Subcutaneous adipose tissue (tissue), 4 donors: ENCODE data around the gene GTF3C4. TPM values are rescaled to one million over a fixed set of nuclear protein-coding genes. Genes with fewer than 3 reads are reported as not detected.

Experiments
- CTCF ChIP-seq: fragments of 450-650 bp; IDR thresholded peaks from one replicate; pipeline ENCODE4 v1.5.1; 2016; ENCODE audit warnings: low read depth, mild to moderate bottlenecking, control low read depth, antibody characterized with exemption, moderate library complexity
- total RNA-seq, 4 donors: library from RNA; depleted of rRNA; stranded (reverse); fragments of >200 nt; gene quantifications; one replicate each; pipeline ENCODE4 v1.1.0, GENCODE V29; 2016

Gene GTF3C4
- total RNA-seq, 4 donors from 2014 or later, result 9.5 to 11.4 (median 9.6) TPM

GRCh38 chr9:132673355-132673754 is 3.1 kb downstream of the GTF3C4 start:
- TF ChIP-seq CTCF, result no peak

GRCh38 chr9:132674485-132674884 is 4.2 kb downstream of the GTF3C4 start:
- no peak for TF ChIP-seq CTCF

GRCh38 chr9:132677976-132678375 is 7.7 kb downstream of the GTF3C4 start:
- TF ChIP-seq CTCF, result no peak

- TF ChIP-seq CTCF, result no peak
Observed at GRCh38 chr9:132679946-132680625, 9.8 kb downstream of the GTF3C4 start.

- no peak for TF ChIP-seq CTCF
Observed at GRCh38 chr9:132681561-132681960, 11.3 kb downstream of the GTF3C4 start.

GRCh38 chr9:132683873-132684272 is 13.6 kb downstream of the GTF3C4 start:
- TF ChIP-seq CTCF, result no peak

- no peak for TF ChIP-seq CTCF
Observed at GRCh38 chr9:132690696-132691095, 20.4 kb downstream of the GTF3C4 start.
